SK-N-SH (cell line): Measurements from ENCODE around the gene PTGFRN.

Experiments
- CTCF ChIP-seq: fragments of 200-600 bp; sonication (generic); IDR thresholded peaks from 2 replicates; pipeline ENCODE4 v1.6.1; 2017; ENCODE audit warnings: antibody characterized with exemption, mild to moderate bottlenecking, moderate library complexity
- RXRA ChIP-seq: IDR thresholded peaks from 2 replicates; pipeline ENCODE4 v1.4.0; 2012; ENCODE audit warnings: low read depth, mild to moderate bottlenecking, borderline replicate concordance

DNA sequence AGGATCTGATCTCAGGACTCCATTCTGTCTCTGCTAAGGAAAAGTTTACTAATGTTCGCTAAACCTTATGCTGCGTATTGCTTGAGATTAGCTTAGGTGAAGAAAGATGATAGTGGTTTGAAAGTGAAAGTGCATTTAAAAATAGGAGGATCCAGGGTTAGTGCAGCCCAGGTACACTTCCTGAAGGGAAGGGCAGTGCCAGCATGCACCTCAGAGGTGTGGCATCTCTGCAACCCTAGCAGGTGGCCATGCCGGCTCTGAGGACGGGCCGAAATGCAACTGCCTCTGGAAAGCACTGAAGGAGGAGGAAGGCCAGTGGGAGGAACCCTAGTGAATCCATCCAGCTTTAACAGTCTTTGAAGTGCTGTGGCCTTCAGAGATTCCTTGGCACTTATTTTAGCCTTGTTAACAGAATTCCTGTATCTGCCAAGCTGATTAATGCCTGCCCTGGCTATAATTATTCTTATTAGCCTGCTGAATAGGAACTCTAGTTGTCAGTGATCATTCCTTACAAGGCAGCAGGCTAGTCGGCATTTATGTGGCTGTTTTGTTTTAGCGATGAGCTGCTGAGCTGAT lies 5.5 kb downstream of the PTGFRN start:
- no peak for TF ChIP-seq RXRA
- no peak for TF ChIP-seq CTCF
